HuH-7 (cell line): Measurements from ENCODE around the gene RBPMS2.
"Not testable (repeated sequence)": the region's sequence is repeated elsewhere in the genome, so short reads cannot be mapped to it uniquely, and the experiment has no call there.

Experiments
- DNase-seq: peaks from one replicate; pipeline ENCODE4 v3.0.0; 2011; ENCODE audit warnings: low spot score

The RBPMS2 gene

GRCh38 chr15:64753480-64754185, 21.8 kb downstream of the RBPMS2 start:
- no peak for DNase-seq

DNA sequence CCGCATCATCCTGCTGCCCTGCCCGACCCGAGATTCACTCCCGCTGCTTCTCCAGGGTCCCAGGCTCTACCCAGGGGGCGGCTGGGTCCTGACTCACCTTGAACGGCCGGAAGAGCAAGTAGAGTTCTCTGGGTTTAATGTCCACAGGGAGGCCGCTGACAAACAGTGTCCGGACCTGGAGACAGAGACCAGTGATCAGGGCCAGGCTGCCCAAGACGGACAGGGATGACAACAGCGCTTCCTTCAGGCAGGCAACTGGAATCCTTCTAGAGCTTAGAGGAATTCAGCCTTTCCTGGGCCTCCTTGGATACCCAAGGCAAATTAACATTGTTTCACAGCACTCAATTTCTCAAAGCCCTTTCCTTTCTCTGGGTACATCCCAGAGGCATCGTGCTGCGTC, 23.9 kb downstream of the RBPMS2 start:
- DNase-seq = no peak

DNA sequence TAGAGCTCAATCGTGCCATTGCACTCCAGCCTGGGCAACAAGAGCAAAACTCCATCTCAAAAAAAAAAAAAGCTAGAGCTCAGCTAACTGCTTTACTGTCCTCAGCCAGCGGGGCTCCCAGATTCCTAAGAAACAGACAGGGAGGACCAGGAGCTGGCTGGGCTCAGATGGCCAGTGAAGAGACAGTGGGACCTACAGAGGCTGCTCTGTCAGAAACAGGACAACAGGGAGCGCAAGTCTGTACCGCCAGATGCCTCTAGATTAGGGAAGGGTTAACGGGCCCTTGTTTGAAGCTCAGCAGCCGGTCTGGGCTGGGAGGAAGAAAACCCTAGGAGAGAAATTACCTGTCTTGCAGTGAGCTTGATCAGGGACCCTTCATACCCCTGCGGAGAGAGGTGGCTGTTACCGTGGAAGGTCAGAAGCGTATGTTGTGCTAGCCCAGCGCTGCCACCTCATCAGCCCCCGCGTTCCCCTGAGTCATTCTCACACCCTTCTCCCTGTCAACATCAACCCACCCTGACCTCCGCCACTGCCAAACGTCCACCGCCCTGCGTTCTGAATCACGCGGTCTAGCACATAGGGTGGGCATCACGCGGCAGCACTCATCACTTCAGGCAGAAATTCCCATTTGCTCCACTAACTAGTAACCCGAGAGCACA, 25.3 kb downstream of the RBPMS2 start:
- peak; percentile 49 for DNase-seq

- no peak for DNase-seq
These were observed 26.2 kb downstream of the RBPMS2 start for GRCh38 chr15:64749167-64749566.

DNA sequence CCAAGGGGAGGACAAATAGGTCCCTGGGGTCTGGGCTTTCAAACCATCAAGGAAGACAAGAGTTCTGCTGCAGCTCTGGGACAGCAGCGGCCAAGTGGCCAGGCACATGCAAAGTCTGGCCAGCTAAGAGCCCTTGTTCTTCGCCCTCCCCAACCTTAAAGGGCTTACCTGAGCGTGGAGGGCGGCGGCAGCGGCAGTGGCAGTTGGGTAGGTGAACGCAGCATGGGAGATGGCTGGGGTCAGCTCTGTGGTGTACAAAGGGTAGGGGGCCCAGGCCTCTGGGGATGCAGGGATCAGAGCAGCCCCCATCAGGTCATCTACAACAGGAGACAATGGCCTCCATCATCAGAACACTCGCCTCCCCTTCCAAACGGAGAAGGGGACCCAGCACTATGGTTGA, 27.1 kb downstream of the RBPMS2 start:
- DNase-seq = no peak

- DNase-seq = no peak
These were observed 27.8 kb downstream of the RBPMS2 start for GRCh38 chr15:64747578-64747977.

- DNase-seq = no peak
These were observed 28.5 kb downstream of the RBPMS2 start for GRCh38 chr15:64746921-64747320.

GRCh38 chr15:64746356-64746755, 29.0 kb downstream of the RBPMS2 start:
- no peak for DNase-seq

DNA sequence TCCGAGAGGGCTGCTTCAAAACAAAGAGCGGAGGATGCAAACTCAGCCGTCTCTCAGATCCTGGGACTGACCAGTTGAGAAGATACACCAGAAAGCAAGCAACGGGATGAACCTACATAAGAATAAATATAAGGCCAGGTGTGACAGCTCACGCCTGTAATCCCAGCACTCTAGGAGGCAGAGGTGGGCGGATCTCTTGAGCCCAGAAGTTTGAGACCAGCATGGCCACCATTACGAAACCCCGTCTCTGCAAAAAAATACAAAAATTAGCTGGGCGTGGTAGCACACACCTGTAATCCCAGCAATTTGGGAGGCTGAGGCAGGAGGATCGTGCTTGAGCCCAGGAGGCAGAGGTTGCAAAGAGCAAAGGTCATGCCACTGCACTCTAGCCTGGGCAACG, 31.7 kb downstream of the RBPMS2 start:
- no peak for DNase-seq

GRCh38 chr15:64742921-64743320, 32.5 kb downstream of the RBPMS2 start:
- DNase-seq = no peak

DNA sequence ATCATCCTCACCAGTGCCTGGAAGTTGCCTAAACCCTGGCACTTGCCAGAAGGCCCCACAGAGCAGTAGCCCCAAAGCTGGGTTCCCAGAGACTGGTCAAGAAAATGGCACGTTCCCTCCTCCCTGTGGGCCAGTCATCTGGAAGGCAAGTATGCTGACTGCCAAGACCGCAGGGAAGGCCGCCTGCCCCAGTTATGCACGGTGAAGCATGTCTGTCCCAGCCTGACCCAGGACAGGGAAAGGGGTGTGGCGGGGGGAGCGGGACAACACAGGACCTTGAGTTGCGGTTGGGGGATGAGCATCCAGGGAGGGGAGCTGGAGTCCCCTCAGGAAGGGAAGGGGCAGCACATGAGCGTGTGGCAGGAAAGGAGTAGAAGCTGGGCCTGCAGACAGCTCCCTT, 33.0 kb downstream of the RBPMS2 start:
- DNase-seq = no peak

DNA sequence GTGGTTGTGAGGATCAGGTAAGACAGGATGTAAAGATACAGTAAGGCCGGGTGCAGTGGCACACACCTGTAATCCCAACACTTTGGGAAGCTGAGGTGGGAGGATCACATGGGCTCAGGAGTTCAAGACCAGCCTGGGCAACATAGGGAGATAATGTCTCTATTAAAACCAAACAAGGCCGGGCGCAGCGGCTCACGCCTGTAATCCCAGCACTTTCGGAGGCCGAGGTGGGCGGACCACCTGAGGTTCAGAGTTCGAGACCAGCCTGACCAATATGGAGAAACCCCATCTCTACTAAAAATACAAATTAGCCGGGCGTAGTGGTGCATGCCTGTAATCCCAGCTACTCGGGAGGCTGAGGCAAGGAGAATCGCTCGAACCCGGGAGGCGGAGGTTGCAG, 33.7 kb downstream of the RBPMS2 start:
- not testable (repeated sequence) for DNase-seq

GRCh38 chr15:64740311-64741170, 34.8 kb downstream of the RBPMS2 start:
- DNase-seq = no peak

DNA sequence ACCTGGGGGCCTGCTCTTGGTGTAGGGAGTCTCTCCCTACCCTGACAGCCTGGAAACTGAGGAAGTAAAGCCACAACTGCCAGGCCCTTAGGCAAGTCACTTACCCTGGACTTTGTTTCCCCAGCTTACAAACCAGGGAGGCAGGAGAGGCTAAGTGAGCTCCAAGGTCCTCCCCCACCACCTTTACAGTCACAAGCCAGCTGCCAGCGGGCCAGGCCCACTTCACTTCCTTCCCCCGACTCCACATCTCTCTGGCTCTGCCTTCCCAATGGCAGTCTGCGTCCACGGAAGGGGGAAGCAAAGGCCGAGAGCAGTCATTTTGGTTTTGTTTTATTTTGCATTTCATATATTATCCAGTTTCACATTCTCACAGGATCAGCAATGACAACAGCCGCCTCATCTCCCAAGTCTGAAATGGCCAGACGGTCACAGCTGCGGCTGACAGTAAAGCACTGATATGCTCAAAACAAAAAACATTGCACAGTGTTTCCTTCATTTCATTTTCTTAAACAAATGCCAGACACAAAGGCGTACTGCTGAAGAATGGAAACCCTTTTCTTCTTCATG, 35.7 kb downstream of the RBPMS2 start:
- DNase-seq = no peak

DNA sequence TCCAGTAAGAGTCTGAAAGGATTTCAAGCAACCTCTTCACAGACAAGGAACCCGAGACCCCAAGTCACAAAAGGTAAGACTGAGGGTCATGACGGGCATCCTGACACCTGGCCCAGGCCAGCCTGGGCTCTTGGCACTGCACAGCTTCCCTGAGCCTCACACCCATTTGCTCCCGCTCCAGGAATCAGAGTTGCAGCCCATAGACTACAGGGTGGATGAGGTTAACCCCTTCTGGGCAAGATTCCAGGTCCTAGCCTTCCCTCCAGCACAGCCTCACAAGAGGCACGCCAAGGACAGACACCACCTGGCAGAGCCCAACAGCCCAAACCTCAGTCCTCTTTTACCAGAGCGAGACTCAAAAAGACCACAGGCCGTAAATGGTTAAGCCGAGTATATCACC, 36.2 kb downstream of the RBPMS2 start:
- DNase-seq = no peak

DNA sequence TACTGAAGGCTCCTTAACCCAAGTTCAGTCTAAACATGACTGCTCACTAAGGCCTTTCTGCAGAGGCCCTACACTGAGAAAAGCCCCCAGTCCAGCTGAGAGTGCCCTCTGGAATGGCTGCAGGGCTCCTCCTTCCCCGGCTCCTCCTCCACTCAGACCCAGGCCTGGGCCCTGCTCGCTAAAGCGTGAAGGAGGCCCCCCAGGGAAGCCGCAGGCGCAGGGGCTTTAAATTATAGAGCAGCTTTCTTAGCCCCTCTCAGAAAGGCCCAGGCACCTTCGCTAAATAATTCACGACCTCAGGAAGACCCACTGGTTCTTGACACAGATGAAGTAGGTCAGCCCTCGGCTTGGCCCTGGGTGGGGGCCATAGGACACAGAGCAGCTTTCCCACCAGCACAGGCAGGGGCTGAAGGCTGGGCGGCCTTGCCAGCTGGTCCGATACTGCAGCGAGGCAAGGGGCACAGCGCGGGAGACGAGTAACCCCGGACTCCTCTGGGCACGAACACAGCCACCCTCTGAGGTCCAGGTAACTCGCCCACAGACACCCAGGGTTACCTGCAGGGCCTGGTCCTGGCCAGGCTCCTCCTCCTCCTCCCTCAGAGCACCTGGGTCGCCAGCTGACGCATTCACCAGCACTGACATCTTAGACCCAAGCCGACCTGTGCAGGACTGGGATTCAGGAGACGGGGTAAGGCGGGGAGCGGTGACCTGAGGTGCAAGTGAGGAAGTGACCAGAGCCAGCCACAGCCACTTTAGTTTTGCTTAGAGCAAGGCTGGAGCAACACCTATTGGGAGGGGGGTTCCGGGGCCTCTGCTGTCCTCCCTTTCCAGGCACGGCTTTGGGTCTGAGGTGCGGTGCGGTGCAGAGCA, 36.9 kb downstream of the RBPMS2 start:
- DNase-seq = no peak

DNA sequence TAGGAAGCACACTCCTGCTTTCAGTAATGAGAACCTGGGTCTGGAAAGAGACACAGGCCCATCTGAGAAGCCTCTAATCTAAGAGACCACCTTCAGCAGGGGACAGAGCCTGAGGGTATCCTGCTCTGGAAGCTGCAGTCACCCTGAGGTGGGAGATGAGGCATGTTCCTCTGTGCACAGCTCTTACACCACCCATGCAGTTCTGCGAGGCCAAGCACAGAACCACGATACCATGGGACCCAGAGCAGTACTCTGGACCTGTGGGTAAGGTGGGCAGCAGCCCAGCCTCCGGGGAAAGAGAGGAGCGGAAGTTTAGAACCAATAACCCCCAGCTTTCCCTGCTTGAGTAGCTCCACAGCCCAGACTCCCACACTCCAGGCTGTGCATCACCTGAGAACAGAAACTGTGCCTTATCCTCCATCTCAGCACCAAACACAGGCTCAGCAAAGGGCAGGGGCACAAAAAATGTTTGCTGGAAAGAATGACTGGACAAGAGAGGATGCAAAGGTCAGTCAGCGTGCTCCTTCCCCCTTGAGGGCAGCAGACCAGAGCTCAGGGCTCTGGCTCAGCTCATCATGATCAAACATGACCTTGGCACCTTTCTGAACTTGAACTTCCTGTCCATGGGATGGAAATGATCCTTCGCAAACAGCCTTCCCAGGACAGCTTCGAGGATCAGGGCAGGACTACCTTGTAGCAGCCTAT, 43.1 kb downstream of the RBPMS2 start:
- no peak for DNase-seq

GRCh38 chr15:64731805-64732151, 43.6 kb downstream of the RBPMS2 start:
- DNase-seq = no peak

GRCh38 chr15:64731012-64731804, 44.2 kb downstream of the RBPMS2 start:
- peak; percentile 71 for DNase-seq

GRCh38 chr15:64730151-64730550, 45.2 kb downstream of the RBPMS2 start:
- no peak for DNase-seq
